SK-N-SH (cell line): Measurements from ENCODE around the gene PPM1A.

Experiments used
- CTCF ChIP-seq: fragments of 200-600 bp; sonication (generic); IDR thresholded peaks from 2 replicates; pipeline ENCODE4 v1.6.1; 2017; ENCODE audit warnings: antibody characterized with exemption, mild to moderate bottlenecking, moderate library complexity
- TAF1 ChIP-seq: IDR thresholded peaks from 2 replicates; pipeline ENCODE4 v1.6.1; 2012; ENCODE audit warnings: low read depth, mild to moderate bottlenecking, low read length, moderate library complexity, borderline replicate concordance

GRCh38 chr14:60272177-60272576, 23.2 kb downstream of the PPM1A start:
- TF ChIP-seq CTCF (no peak), TAF1 (no peak)
